Glutamatergic neuron (in vitro differentiated cells): ENCODE data around the gene CRYZL1. TPM values are rescaled to one million over a fixed set of nuclear protein-coding genes. Genes with fewer than 3 reads are reported as not detected.

Experiments used
- DNase-seq: peaks from one replicate; pipeline ENCODE4 v3.0.0; 2022
- H3K27ac Mint-ChIP-seq: one replicate; pipeline ENCODE4 v1.8.0; 2020; ENCODE audit warnings: mild to moderate bottlenecking, mixed read lengths, inconsistent platforms; ENCODE audit not compliant: unreplicated experiment
- H3K27me3 Mint-ChIP-seq: one replicate; pipeline ENCODE4 v1.8.0; 2020; ENCODE audit warnings: mild to moderate bottlenecking, moderate library complexity, mixed read lengths, inconsistent platforms; ENCODE audit not compliant: unreplicated experiment
- H3K36me3 Mint-ChIP-seq: one replicate; pipeline ENCODE4 v1.8.0; 2020; ENCODE audit warnings: mild to moderate bottlenecking, mixed read lengths, inconsistent platforms; ENCODE audit not compliant: unreplicated experiment
- H3K4me1 Mint-ChIP-seq: one replicate; pipeline ENCODE4 v1.8.0; 2020; ENCODE audit warnings: mild to moderate bottlenecking, low read depth, mixed read lengths, inconsistent platforms; ENCODE audit not compliant: unreplicated experiment
- H3K4me3 Mint-ChIP-seq: one replicate; pipeline ENCODE4 v1.8.0; 2020; ENCODE audit warnings: mild to moderate bottlenecking, mixed read lengths, inconsistent platforms; ENCODE audit not compliant: unreplicated experiment
- H3K9me3 Mint-ChIP-seq: one replicate; pipeline ENCODE4 v1.8.0; 2020; ENCODE audit warnings: mild to moderate bottlenecking, moderate library complexity, mixed read lengths, inconsistent platforms; ENCODE audit not compliant: unreplicated experiment
- total RNA-seq: library from RNA; stranded (reverse); fragmentation: NEBNext Ultra II Directional; extraction: Animal tissue kit (Norgen Biotek cat#: 25700); gene quantifications from one replicate; pipeline ENCODE4 v1.2.1, GENCODE V29; 2021; ENCODE audit not compliant: unreplicated experiment
- TF ChIP-seq, protein P1 (sequence below): fragments of 200-600 bp; sonication (generic); IDR thresholded peaks from one replicate; pipeline ENCODE4 v1.5.0; 2021; ENCODE audit not compliant: partially characterized antibody, unreplicated experiment

The CRYZL1 gene
- total RNA-seq, 1 donor from 2014 or later: 50.3 TPM

DNA sequence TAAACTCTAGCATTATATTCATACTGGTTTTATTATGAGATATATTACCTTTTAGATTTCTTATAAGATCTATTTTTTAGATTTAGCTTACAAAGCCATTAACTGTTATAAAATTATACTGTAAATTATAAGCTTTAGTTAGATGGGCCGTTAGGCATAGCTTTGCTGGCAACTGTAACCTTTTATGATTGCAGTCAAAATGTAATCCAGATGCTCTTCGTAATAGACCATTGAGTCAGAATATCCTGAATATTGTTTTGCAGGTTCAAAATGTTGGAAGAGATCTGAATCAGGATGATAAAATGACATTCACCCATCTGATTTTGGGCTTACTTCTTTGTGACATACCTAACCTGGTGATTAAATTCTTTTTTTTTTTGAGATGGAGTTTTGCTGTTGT, 21.7 kb upstream of the CRYZL1 start:
- TF ChIP-seq, protein P1, sequence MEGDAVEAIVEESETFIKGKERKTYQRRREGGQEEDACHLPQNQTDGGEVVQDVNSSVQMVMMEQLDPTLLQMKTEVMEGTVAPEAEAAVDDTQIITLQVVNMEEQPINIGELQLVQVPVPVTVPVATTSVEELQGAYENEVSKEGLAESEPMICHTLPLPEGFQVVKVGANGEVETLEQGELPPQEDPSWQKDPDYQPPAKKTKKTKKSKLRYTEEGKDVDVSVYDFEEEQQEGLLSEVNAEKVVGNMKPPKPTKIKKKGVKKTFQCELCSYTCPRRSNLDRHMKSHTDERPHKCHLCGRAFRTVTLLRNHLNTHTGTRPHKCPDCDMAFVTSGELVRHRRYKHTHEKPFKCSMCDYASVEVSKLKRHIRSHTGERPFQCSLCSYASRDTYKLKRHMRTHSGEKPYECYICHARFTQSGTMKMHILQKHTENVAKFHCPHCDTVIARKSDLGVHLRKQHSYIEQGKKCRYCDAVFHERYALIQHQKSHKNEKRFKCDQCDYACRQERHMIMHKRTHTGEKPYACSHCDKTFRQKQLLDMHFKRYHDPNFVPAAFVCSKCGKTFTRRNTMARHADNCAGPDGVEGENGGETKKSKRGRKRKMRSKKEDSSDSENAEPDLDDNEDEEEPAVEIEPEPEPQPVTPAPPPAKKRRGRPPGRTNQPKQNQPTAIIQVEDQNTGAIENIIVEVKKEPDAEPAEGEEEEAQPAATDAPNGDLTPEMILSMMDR: no peak
- Mint-ChIP-seq H3K9me3 (peaks cover 2% of the 10 kb centered on the region), H3K36me3 (no peaks in the 10 kb centered on the region), H3K27me3 (no peaks in the 10 kb centered on the region), H3K27ac (no peak overlapping the region), H3K4me1 (no peaks in the 10 kb centered on the region), H3K4me3 (no peak overlapping the region)
- no peak for DNase-seq

DNA sequence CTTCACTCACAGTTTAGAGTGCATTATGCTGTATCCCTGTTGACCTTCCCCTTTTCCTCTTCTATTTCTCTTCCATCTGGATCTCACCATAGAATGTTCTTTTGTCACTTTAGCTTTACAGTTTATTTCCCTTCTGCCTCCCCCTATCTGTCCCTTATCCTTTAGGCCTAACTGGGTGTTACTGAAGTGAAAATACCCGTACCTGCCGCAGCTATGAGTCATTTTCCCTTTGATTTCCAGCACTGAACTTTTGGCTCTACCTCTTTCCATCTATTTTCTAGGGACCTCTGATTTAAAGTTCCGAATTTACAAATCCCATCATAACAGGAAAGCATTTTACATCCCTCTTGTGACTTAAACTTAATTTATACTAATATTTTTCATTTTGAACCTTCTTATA, 20.5 kb upstream of the CRYZL1 start:
- no peaks in the 10 kb centered on the region for H3K36me3 Mint-ChIP-seq
- H3K4me1 Mint-ChIP-seq: no peaks in the 10 kb centered on the region

DNA sequence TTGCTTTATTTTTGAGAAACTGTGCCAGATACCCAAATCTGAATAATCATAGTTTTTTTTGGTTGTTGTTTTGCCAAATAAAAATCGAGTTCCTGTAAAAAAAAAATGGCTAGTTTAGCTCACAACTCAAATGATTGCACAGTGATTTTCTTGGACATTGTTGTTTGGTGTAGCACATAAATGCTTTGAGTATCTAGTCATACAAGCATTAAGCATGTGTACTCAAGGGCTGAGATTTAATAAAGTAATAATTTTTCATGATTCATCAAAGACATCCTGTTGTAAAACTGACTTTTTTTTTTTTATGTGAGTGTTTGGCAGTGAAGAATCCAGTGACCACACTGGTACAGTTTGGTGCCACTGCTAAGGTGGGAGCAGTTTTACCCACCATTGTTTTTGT, 19.6 kb upstream of the CRYZL1 start:
- Mint-ChIP-seq H3K27ac (no peak overlapping the region), H3K4me1 (no peaks in the 10 kb centered on the region), H3K9me3 (peaks cover 2% of the 10 kb centered on the region), H3K27me3 (no peaks in the 10 kb centered on the region), H3K4me3 (no peak overlapping the region), H3K36me3 (no peaks in the 10 kb centered on the region)
- DNase-seq: no peak
- TF ChIP-seq, protein P1: no peak

More for the DNA sequence above, 20.5 kb upstream of the CRYZL1 start:
- no peak for DNase-seq
- Mint-ChIP-seq H3K9me3 (peaks cover 2% of the 10 kb centered on the region), H3K27ac (no peak overlapping the region), H3K4me3 (no peak overlapping the region), H3K27me3 (no peaks in the 10 kb centered on the region)
- TF ChIP-seq, protein P1: no peak

DNA sequence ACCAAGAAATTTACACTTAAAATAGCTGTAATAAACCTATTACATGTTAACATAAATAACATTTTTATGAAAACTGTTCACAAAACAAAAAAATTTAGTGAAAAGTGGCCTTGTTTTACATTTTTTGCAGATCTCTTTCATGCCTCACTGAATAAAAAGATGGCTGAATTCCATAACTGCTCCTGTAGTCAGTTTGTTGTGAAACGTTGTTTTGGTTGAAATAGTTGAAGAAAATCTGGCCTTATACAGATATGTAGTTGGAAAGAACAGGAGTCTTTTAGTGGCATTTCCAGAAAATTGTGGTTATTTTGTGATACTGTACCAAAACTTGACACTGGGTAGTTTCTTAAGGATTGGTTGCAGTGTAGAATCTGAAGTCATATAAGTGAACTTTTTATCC, 18.9 kb upstream of the CRYZL1 start:
- TF ChIP-seq, protein P1: no peak
- peaks cover 4% of the 10 kb centered on the region for H3K9me3 Mint-ChIP-seq

DNA sequence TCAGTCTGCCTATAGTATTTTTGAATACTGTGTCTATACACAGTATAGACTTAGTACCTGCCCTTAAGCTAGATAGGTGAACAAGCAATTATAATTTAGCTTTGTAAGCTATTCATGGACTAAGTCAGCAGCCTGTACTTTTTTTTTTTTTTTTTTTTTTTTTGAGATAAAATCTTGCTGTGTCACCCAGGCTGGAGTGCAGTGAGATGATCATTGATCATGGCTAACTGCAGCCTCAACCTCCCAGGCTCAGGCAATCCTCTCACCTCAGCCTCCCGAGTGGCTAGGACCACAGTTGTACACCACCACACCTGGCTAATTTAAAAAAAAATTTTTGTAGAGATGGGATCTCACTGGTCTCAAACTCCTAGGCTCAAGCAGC, 18.0 kb upstream of the CRYZL1 start:
- Mint-ChIP-seq H3K27ac (no peak overlapping the region), H3K4me1 (peaks cover 3% of the 10 kb centered on the region), H3K27me3 (no peaks in the 10 kb centered on the region), H3K36me3 (peaks cover 4% of the 10 kb centered on the region), H3K4me3 (no peak overlapping the region), H3K9me3 (peaks cover 4% of the 10 kb centered on the region)
- TF ChIP-seq, protein P1: no peak
- DNase-seq: no peak

More for the DNA sequence above, 18.9 kb upstream of the CRYZL1 start:
- H3K36me3 Mint-ChIP-seq: no peaks in the 10 kb centered on the region
- no peak overlapping the region for H3K27ac Mint-ChIP-seq
- H3K4me1 Mint-ChIP-seq: peaks cover 3% of the 10 kb centered on the region
- no peaks in the 10 kb centered on the region for H3K27me3 Mint-ChIP-seq
- H3K4me3 Mint-ChIP-seq: no peak overlapping the region
- DNase-seq: no peak
